Hippocampal formation (tissue), 2 donors: ENCODE data around the gene DNER.
"Not testable (repeated sequence)": the region's sequence is repeated elsewhere in the genome, so short reads cannot be mapped to it uniquely, and the experiment has no call there.

Source experiments
- DNase-seq, 2 donors: peaks; one replicate each; lab custom pipeline; 2025; lab: John Stamatoyannopoulos, UW

The DNER gene

GRCh38 chr2:229343661-229344060, 370.7 kb downstream of the DNER start:
- DNase-seq: no peak

DNA sequence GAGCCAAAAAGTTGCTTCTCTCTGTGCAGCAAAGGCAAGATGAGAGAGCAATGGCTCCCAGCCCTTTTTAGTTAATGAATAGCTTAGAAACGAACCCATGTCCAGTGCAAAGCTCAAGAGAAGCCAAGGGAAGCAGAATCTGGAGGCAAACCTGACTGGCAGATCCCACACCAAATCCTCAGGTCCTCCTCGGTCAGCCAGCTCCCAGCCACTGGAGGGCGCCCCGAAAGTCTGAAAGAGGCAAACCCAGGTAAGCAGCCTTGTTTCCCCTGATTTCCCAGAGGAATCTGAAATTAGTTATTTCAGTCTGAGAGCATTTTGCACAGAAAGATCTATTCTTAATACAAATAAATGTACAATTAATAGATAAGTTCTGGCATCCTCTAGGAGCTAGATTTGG, 372.0 kb downstream of the DNER start:
- peak in 1 of 2 donors; percentile 17 for DNase-seq

DNA sequence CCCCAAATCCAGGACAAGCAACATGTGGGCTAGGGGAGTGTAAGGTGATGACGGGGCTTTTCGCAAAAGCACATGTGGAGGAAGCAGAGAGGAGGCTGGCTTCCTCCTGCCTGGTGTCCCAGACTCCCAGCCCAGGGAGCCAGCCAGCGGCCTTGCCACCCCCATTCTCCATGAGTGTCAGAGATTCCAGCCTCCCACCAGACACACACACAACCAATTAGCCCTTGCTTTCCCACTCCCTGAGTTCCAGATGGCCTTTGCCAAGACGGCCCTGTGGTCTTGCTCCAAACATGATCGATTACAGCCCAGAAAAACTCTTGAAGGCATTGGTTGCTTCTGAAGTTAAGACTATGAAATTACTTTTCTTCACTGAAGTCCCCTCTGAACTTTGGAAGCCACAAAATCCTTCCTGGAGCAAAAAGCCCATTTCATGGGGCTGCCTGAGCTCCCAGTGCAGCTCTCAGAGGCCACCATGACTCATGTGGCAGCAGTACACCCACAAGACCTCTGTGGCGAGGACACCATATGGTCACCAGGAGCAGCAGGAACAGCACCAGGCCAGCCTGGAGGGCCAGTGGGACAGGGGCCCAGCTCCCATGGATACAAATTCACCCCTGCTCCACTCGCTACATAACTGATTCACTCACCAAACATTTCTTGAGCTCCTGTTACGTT, 374.1 kb downstream of the DNER start:
- DNase-seq: no peak

- no peak for DNase-seq
These were observed 374.7 kb downstream of the DNER start for GRCh38 chr2:229339618-229340017.

DNA sequence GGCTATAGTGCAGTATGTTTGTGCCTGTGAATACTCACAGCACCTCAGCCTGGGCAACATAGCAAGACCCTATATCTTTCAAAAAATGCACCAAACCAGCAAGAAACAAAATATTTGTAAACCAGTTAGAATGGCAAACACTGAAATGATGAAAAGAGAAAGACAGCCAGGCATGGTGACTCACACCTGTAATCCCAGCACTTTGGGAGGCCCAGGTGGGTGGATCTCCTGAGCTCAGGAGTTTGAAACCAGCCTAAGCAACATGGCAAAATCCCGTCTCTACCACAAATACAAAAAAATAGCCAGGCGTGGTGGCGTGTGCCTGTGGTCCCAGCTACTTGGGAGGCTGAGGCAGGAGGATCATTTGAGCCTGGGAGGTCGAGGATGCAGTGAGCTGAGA, 375.2 kb downstream of the DNER start:
- not testable (repeated sequence) for DNase-seq

DNA sequence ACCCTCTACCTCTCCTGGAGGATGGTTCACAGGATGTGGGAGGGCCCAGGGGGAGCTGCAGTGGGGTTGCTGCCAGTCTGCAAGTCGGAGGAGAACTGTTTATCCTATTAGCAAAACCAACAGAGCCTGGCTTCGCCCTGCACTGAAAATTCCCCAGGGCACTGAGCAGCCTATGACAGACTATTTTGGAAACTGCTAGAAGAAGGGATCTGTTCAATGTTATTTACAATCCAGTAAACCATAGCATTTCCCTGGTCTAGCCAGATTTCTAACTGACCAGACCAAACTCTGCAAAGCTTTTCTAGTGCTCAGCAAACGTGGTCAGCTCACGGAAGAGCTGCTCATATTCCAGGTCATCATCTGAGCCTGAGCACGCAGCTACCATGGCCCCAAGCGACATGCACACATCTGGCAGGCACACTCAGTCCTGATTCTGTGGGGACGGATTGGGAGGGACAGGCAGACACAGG, 378.4 kb downstream of the DNER start:
- no peak for DNase-seq

GRCh38 chr2:229335330-229335729, 379.0 kb downstream of the DNER start:
- DNase-seq: no peak

GRCh38 chr2:229330952-229331351, 383.4 kb downstream of the DNER start:
- DNase-seq: peak in 1 of 2 donors; percentile 11

- DNase-seq: no peak
These were observed 394.8 kb downstream of the DNER start for GRCh38 chr2:229319558-229319957.

- DNase-seq: no peak
These were observed 400.2 kb downstream of the DNER start for GRCh38 chr2:229314117-229314516.

DNA sequence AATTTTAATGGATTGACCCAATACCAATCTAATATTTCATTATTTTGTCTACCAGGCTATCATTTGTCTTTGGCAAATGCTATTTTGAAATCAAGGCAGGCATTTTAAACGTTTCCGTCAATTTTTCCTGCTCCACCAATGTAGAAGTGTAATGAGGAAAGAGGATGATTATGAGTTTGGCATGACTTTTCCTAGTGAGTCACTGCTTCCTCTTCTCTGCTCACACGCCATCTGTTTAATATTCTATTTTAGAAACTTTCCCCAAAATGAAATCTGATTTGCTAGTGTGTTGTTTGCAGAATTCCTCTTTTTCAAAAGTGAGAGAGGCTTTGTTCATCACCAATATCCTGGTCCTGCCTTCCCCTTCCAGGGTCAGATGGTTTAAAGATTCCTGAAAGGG, 400.8 kb downstream of the DNER start:
- peak in 1 of 2 donors; percentile 15 for DNase-seq
